Measurements from ENCODE around the gene STEAP2.

DNA sequence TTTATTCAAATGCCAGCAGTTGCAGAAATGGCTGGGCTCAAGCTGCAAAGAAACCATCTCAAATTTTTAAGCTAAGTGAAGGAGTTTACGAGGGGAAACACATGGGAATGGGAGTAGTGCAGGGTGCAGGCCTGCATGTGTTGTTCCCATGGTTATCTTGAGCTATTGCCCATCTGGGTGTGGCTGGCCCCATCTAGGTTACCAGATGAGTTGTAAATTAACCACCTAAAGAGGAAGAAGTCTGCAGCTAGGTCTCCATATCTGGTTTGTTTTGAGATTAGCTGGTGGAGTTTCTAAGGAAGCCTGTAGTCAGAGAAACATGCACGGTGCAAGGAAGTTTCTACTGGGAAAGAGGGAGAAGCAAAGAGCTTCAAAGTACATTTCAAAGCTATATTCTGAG, 23.3 kb upstream of the STEAP2 start:
- TF ChIP-seq CTCF (conservative IDR thresholded peaks at IDR 0.05; ENCODE audit: low read length) = no peak
- TF ChIP-seq EZH2phosphoT487 (IDR thresholded peaks at IDR 0.05; ENCODE audit: borderline replicate concordance, low read depth, low read length) = no peak
